Gastrocnemius medialis (tissue), 4 donors: ENCODE results near the gene SNX6. TPM values are rescaled to one million over a fixed set of nuclear protein-coding genes. Genes with fewer than 3 reads are reported as not detected.

Experiments used
- ATAC-seq, 2 donors: fragments of 150-250 bp; one replicate each; pipeline ENCODE4 v1.9.1; 2016
- DNase-seq, 2 donors: peaks; one replicate each; pipeline ENCODE4 v3.0.0-alpha.2; 2019
- H3K27ac ChIP-seq, 4 donors: fragments of 200-600 bp; sonication (generic); 1 replicate in 1 of 4; 2 replicates in 3 of 4; pipeline ENCODE4 v1.5.1; 2016 to 2018; ENCODE audit warnings: mild to moderate bottlenecking in 2 of 4, moderate library complexity in 1 of 4
- H3K27me3 ChIP-seq, 3 donors: fragments of 200-600 bp; sonication (generic) in 2 of 3; 1 replicate in 1 of 3; 2 replicates in 2 of 3; pipeline versions ENCODE4 v1.5.1 to v1.6.0; 2016 to 2019; ENCODE audit warnings: mild to moderate bottlenecking in 1 of 3, moderate library complexity in 1 of 3
- H3K36me3 ChIP-seq, 2 donors: fragments of 200-600 bp; sonication (generic) in 1 of 2; one replicate each; pipeline ENCODE4 v1.5.1; 2017 to 2018
- H3K4me1 ChIP-seq, 2 donors: fragments of 200-600 bp; sonication (generic) in 1 of 2; one replicate each; pipeline ENCODE4 v1.5.1; 2016 to 2017; ENCODE audit warnings: mild to moderate bottlenecking in 2 of 2
- H3K4me3 ChIP-seq, 4 donors: fragments of 200-600 bp; sonication (generic) in 3 of 4; 1 replicate in 1 of 4; 2 replicates in 3 of 4; pipeline ENCODE4 v1.5.1; 2016 to 2019; ENCODE audit warnings: mild to moderate bottlenecking in 2 of 4
- H3K9me3 ChIP-seq, 3 donors: fragments of 200-600 bp; sonication (generic) in 2 of 3; 1 replicate in 1 of 3; 2 replicates in 2 of 3; pipeline ENCODE4 v1.5.1; 2016 to 2019
- CTCF ChIP-seq, 5 experiments: fragments of 450-650 bp in 3 of 5; fragments of 200-600 bp in 2 of 5; sonication (generic) in 2 of 5; IDR thresholded peaks in 4 of 5; conservative IDR thresholded peaks in 1 of 5; 1 replicate in 4 of 5; 2 replicates in 1 of 5; pipeline ENCODE4 v1.5.1; 2016 to 2019; ENCODE audit warnings: antibody characterized with exemption in 5 of 5, mild to moderate bottlenecking in 3 of 5, moderate library complexity in 3 of 5
- POLR2A ChIP-seq, 2 donors: fragments of 450-650 bp; IDR thresholded peaks; one replicate each; pipeline ENCODE4 v1.6.1; 2017; ENCODE audit warnings: antibody characterized with exemption in 2 of 2, mild to moderate bottlenecking in 2 of 2, moderate library complexity in 2 of 2
- in situ Hi-C, 4 donors: fragments of 200-750 bp; cut with MboI; loops; one replicate each; pipeline versions ENCODE4 v1.15.0 to v1.8.0; 2017; ENCODE audit warnings: low sequenced_read_pairs in 4 of 4
- intact Hi-C: fragments of 100-400 bp; cut with DNase I; formaldehyde crosslinking; loops from one replicate; pipeline ENCODE4 v1.15.1; 2023; ENCODE audit warnings: low total_unique reads
- total RNA-seq, 4 donors: library from RNA; depleted of rRNA; stranded (reverse); fragments of >200 nt; gene quantifications; one replicate each; pipeline versions ENCODE4 v1.1.0 to v1.2.3, GENCODE V29; 2016

The SNX6 gene
- total RNA-seq, 4 donors from 2014 or later = 73.8 to 113 (median 109) TPM

- TF ChIP-seq CTCF (IDR thresholded peaks at IDR 0.05 in 4 of 5, conservative IDR thresholded peaks at IDR 0.05 in 1 of 5) (no peak), POLR2A (IDR thresholded peaks at IDR 0.05) (no peak)
- in situ Hi-C loops (no loop called here), intact Hi-C loops (no loop called here)
- DNase-seq (no peak), ATAC-seq (no peak)
- Histone ChIP-seq H3K27ac (peak overlapping the region; percentile 95 to 98 (median 98)), H3K4me1 (peaks cover 18 to 19% of the 10 kb centered on the region in 2 donors), H3K9me3 (no peaks in the 10 kb centered on the region), H3K4me3 (peak overlapping the region; percentile 93 to 99 (median 96)), H3K27me3 (no peaks in the 10 kb centered on the region), H3K36me3 (peaks cover 0 to under 1% of the 10 kb centered on the region in 2 donors)
These were observed 648 bp downstream of the SNX6 start for GRCh38 chr14:34629344-34629656.

- no peak for ATAC-seq
These were observed 1.2 kb downstream of the SNX6 start for GRCh38 chr14:34628681-34629135.

GRCh38 chr14:34623506-34623905 is 6.4 kb downstream of the SNX6 start:
- H3K27me3 ChIP-seq = no peaks in the 10 kb centered on the region
- no peaks in the 10 kb centered on the region for H3K9me3 ChIP-seq
- H3K36me3 ChIP-seq = peaks cover 0 to 6% of the 10 kb centered on the region in 2 donors
- in situ Hi-C loops (no loop called here), intact Hi-C loops (no loop called here)
- ATAC-seq = no peak
- no peak overlapping the region for H3K4me3 ChIP-seq
- TF ChIP-seq POLR2A (IDR thresholded peaks at IDR 0.05) (no peak), CTCF (IDR thresholded peaks at IDR 0.05 in 4 of 5, conservative IDR thresholded peaks at IDR 0.05 in 1 of 5) (no peak)
- H3K27ac ChIP-seq = no peak overlapping the region
- H3K4me1 ChIP-seq = peaks cover 10 to 12% of the 10 kb centered on the region in 2 donors
- no peak for DNase-seq

More at GRCh38 chr14:34628681-34629135, 1.2 kb downstream of the SNX6 start:
- peaks cover 0 to 6% of the 10 kb centered on the region in 2 donors for H3K36me3 ChIP-seq
- intact Hi-C loops (no loop called here), in situ Hi-C loops (no loop called here)
- no peaks in the 10 kb centered on the region for H3K27me3 ChIP-seq
- no peaks in the 10 kb centered on the region for H3K9me3 ChIP-seq
- peak overlapping the region; percentile 93 to 99 (median 96) for H3K4me3 ChIP-seq
- TF ChIP-seq CTCF (IDR thresholded peaks at IDR 0.05 in 4 of 5, conservative IDR thresholded peaks at IDR 0.05 in 1 of 5) = no peak
- peak overlapping the region; percentile 95 to 98 (median 98) for H3K27ac ChIP-seq
- DNase-seq = no peak
- peaks cover 18 to 19% of the 10 kb centered on the region in 2 donors for H3K4me1 ChIP-seq

DNA sequence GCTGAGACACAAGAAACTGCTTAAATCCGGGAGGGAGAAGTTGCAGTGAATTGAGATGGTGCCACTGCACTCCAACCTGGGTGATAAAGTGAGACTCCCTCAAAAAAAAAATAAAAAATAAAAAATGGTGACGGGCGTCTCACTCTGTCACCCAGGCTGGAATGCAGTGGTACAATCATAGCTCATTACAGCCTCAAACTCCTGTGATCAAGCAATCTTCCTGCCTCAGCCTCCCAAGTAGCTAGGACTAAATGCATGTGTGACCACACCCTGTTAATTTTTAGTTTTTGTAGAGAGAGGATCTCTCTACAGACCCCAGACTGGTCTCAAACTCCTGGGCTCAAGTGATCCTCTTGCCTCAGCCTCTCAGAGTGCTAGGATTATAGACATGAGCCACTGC is 9.1 kb downstream of the SNX6 start:
- Histone ChIP-seq H3K27me3 (no peaks in the 10 kb centered on the region), H3K27ac (no peak overlapping the region), H3K4me1 (no peaks in the 10 kb centered on the region), H3K36me3 (peaks cover 0 to 6% of the 10 kb centered on the region in 2 donors), H3K9me3 (no peaks in the 10 kb centered on the region), H3K4me3 (no peak overlapping the region)
- intact Hi-C loops (no loop called here), in situ Hi-C loops (no loop called here)
- TF ChIP-seq CTCF (IDR thresholded peaks at IDR 0.05 in 4 of 5, conservative IDR thresholded peaks at IDR 0.05 in 1 of 5) (no peak), POLR2A (IDR thresholded peaks at IDR 0.05) (no peak)
- DNase-seq = no peak
- no peak for ATAC-seq

DNA sequence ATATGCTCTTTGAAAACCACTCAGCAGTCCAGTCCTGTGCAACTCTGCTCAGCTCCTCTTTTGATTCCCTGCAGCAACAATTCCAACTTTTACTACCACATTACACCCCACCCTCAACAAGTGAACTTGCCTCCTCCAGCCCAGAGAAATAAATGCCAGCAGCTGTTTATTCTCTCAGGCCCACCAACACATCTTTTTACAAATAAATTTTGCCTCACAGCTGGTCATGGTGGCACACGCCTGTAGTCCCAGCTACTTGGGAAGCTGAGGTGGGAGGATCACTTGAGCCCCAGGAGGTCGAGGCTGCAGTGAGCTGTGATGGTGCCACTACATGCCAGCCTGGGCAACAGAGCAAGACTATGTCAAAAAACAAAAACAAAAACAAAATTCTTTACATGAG is 9.8 kb downstream of the SNX6 start:
- no peak for ATAC-seq
- Histone ChIP-seq H3K27me3 (no peaks in the 10 kb centered on the region), H3K9me3 (no peaks in the 10 kb centered on the region), H3K4me3 (no peak overlapping the region), H3K27ac (no peak overlapping the region), H3K4me1 (no peaks in the 10 kb centered on the region), H3K36me3 (peaks cover 0 to 6% of the 10 kb centered on the region in 2 donors)
- in situ Hi-C loops = no loop called here
- intact Hi-C loops = no loop called here
- DNase-seq = no peak
- no peak for TF ChIP-seq POLR2A (IDR thresholded peaks at IDR 0.05)
- no peak for TF ChIP-seq CTCF (IDR thresholded peaks at IDR 0.05 in 4 of 5, conservative IDR thresholded peaks at IDR 0.05 in 1 of 5)
